ENCODE data around the gene WNK4.
"Not testable (repeated sequence)": the region's sequence is repeated elsewhere in the genome, so short reads cannot be mapped to it uniquely, and the experiment has no call there.

Gene WNK4

DNA sequence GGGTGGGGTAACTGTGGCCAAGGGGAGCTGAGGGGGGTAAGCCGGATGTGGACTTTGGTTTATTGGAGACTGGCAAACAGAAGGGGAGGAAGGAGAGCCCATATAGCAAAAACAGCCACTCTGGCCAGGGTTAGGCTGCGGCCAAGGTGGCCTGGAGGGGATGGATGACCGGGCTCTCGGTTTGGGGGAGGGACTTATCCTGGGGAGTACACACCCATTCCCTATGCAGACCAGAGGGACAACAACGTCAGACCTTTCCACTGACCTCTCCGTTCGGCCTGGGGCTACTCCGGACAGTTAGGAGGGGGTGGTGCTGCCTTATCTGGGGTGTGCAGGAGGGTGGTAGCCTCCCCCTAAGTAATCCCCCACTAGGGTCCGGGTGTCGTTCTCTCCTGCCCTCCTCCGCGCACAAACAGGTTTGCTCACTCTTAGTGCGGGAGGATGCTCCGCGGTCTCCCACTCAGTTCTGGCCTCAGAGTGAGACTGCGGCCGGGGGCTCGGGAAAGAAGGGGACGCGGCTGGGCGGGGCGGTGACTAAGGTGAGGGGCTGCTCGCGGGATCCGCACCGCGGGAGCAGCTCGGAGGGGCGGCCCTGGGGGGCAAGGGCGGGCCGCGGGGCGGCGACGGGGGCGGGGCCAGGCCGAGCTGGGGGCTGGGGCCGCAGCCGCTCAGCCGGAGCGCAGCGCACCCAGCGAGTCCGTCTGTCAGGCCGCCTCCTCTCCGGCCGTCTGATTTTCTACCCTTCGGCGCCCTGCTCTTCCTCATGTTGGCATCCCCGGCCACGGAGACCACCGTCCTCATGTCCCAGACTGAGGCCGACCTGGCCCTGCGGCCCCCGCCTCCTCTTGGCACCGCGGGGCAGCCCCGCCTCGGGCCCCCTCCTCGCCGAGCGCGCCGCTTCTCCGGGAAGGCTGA is at the start of gene WNK4:
Gene WNK4 (plus strand): TSS at position 675 of the 915 bp plus-strand sequence. CDS start 89 bp downstream, at position 764.
- DNase-seq = no peak

GRCh38 chr17:42740699-42741098 is 39.7 kb upstream of the WNK4 start:
- no peak for DNase-seq

- not testable (repeated sequence) for DNase-seq
Observed at GRCh38 chr17:42742916-42743315, 37.5 kb upstream of the WNK4 start.

- no peak for DNase-seq
Observed at GRCh38 chr17:42743595-42744282, 36.7 kb upstream of the WNK4 start.

- peak; percentile 76 to 80 for DNase-seq
Observed at GRCh38 chr17:42744283-42744805, 36.1 kb upstream of the WNK4 start.

GRCh38 chr17:42744806-42745617 is 35.4 kb upstream of the WNK4 start, which contains the start of gene EZH1:
Gene EZH1, minus strand, starts transcription at chr17:42745040. Its CDS starts 16,099 bp downstream, at chr17:42728941.
- DNase-seq = peak; percentile 88 to 91

DNA sequence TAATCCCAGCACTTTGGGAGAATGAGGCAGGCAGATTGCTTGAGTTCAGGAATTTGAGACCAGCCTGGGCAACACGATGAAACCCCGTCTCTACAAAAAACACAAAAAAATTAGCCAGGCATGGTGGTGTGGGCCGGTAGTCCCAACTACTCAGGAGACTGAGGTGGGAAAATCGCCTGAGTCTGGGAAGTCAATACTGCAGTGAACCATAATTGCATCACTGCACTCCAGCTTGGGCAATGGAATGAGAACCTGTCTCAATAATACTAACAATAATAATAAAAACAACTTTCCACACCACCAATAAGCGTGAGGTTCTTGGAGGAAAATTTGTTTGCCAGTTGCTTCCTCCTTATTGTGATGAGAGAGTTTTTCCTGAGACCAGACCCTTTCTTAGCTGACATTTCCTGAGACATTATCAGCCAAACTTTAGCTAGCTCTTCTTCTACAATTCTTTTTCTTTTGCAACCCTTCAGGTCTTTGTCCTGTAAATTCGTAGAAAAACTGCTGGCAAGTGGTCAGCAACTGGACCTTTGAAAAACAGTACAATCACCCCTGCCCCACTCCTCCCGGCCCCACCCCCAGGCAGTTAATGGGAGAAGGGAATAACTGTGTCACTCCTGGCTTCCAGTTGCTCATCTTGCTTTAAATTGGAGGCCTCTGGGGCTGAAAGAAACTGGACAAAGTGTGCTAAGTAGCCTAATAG is 32.1 kb upstream of the WNK4 start:
- DNase-seq = no peak

DNA sequence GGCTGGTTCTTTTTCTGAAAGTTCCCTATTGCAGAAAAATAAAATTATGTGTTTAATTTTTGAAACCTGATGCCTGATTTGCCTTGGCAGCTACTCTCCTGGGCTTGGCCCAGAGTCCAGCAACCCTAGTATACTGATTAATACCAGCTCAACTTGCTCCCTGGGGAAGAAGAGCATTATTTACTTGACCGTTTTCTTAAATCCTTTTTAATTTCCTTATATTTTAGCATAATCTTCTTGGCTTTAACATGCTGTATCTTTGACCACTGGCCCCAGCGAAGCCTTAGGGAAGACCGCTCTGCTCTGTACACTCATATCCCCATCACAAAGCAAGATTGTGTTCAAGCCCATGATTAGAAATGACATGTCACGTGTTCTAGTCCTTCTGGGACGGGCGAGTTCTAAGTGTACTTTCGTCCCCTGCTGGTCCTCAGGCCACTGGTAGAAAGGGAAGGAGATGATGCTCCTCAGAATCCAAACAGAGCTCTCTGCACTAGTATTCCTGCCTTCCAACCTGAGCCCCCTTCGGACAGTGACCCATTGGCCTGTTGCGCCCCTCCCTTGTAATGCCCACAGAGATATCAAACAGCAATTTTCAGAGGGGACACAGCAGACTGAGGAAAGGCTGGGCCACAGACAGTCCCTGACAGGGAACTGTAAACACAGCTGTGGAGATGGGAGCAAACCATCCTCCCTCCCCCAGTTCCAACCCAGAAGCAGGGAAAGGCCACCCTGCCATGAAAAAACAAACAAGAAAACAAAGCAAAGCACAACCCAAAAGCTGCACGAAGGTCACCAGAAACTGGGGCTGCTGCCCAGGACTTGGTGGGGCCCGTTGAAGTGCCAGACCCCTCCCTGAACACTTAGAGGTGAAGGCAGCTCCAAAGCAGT is 31.3 kb upstream of the WNK4 start:
- DNase-seq = no peak

- no peak for DNase-seq
Observed at GRCh38 chr17:42750739-42751344, 29.6 kb upstream of the WNK4 start.

- DNase-seq = no peak
Observed at GRCh38 chr17:42751628-42752027, 28.8 kb upstream of the WNK4 start.

DNA sequence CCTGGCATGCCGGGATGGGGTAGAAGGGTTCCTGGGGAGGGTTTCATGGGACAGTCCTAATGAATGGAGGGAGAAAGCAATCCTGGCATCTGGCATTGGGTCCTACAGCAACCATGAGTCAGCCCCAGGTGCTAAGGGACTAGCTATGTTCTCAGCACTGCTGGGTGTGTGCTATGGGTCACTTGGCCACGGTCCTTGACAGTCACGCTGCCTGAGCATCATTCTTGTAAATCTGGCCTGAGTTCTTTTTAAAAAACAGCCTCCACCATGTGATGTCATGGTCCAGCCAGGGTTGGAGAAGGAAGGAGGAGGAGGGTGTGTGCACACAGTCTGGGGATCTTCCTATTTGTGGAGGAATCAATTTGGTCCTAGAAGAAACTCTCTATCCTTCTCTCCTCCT is 25.6 kb upstream of the WNK4 start:
- DNase-seq = no peak

GRCh38 chr17:42759982-42760651 is 20.3 kb upstream of the WNK4 start:
- DNase-seq = no peak

GRCh38 chr17:42760652-42761581 is 19.5 kb upstream of the WNK4 start, which contains the start of gene RAMP2:
Gene RAMP2, plus strand, starts transcription at chr17:42761227. Its CDS starts 35 bp downstream, at chr17:42761262.
- DNase-seq = no peak

GRCh38 chr17:42761638-42762037 is 18.8 kb upstream of the WNK4 start:
- DNase-seq = no peak

- no peak for DNase-seq
Observed at GRCh38 chr17:42766124-42766523, 14.3 kb upstream of the WNK4 start.

DNA sequence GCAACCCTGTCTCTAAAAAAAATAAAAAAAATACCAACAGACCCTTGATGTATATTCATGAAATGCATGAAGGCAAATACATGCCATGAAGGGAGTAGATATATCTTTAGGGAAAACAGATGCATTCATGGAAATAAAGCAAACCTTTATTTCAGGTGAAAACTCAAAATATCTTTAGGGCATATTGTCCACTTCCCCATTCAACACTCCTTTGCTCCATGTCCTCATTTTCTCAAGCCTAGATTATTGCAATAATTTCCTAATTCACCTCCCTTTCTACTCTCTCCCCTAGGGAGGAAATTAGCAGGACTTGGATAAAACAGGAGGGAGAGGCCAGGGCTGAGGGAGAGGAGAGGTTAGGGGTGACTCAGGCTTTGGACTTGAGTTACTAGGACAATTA is 12.9 kb upstream of the WNK4 start:
- DNase-seq = no peak

DNA sequence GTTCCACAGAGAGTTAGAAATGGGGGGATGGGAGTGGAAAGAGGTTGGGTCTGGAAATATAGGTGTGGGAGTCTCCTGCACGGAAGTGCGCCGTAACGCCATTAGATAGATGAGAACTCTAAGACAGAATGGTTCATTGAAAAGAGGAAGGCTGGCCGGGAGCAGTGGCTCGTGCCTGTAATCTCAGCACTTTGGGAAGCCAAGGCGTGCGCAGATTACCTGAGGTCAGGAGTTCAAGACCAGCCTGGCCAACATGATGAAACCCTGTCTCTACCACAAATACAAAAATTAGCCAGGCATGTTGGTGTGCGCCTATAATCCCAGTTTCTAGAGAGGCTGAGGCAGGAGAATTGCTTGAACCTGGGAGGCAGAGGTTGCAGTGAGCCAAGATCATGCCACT is 12.4 kb upstream of the WNK4 start:
- not testable (repeated sequence) for DNase-seq

- not testable (repeated sequence) for DNase-seq
Observed at GRCh38 chr17:42769964-42770363, 10.4 kb upstream of the WNK4 start.

GRCh38 chr17:42772945-42773289 is 7.5 kb upstream of the WNK4 start:
- no peak for DNase-seq
